Prostate gland (tissue), 2 donors: ENCODE data around the gene COL4A1.

Experiments
- CTCF ChIP-seq, 4 experiments: fragments of 200-600 bp in 2 of 4; fragments of 450-650 bp in 2 of 4; sonication (generic) in 2 of 4; IDR thresholded peaks; 1 replicate in 3 of 4; 2 replicates in 1 of 4; pipeline ENCODE4 v1.5.1; 2016 to 2019; ENCODE audit warnings: antibody characterized with exemption in 4 of 4, mild to moderate bottlenecking in 2 of 4, moderate library complexity in 2 of 4
- POLR2A ChIP-seq: fragments of 450-650 bp; IDR thresholded peaks from one replicate; pipeline ENCODE4 v1.6.1; 2016; ENCODE audit warnings: antibody characterized with exemption, mild to moderate bottlenecking
- POLR2AphosphoS5 ChIP-seq: sonication (generic); formaldehyde crosslinking; IDR thresholded peaks from one replicate; pipeline ENCODE4 v1.6.1; 2017; ENCODE audit warnings: antibody characterized with exemption

- TF ChIP-seq CTCF (IDR thresholded peaks at IDR 0.05) (no peak), POLR2A (no peak), POLR2AphosphoS5 (no peak)
Measured at GRCh38 chr13:110229905-110230563, 76.9 kb downstream of the COL4A1 start.
